Effector memory CD4-positive, alpha-beta T cell (primary cell): ENCODE data around the gene CARD16.

Experiments used
- DNase-seq, 3 donors: peaks; one replicate each; pipeline ENCODE4 v3.0.0-alpha.2; 2020
- H3K27ac ChIP-seq: 2 replicates; pipeline ENCODE4 v1.7.0; 2013; ENCODE audit warnings: mild to moderate bottlenecking, low read length, moderate library complexity; ENCODE audit not compliant: insufficient read depth, poor library complexity, severe bottlenecking
- H3K27me3 ChIP-seq: replicated peaks from 2 replicates; pipeline ENCODE4 v1.7.0; 2013; ENCODE audit warnings: mild to moderate bottlenecking, low read length; ENCODE audit not compliant: insufficient read depth, control insufficient read depth, poor library complexity, severe bottlenecking
- H3K36me3 ChIP-seq: 2 replicates; pipeline ENCODE4 v1.7.0; 2013; ENCODE audit warnings: mild to moderate bottlenecking, low read length, moderate library complexity; ENCODE audit not compliant: control insufficient read depth, insufficient read depth
- H3K4me1 ChIP-seq: 2 replicates; pipeline ENCODE4 v1.7.0; 2013; ENCODE audit warnings: low read length, mild to moderate bottlenecking; ENCODE audit not compliant: control insufficient read depth, insufficient read depth, poor library complexity, severe bottlenecking
- H3K4me3 ChIP-seq: 2 replicates; pipeline ENCODE4 v1.7.0; 2013; ENCODE audit warnings: low read length, low read depth, mild to moderate bottlenecking; ENCODE audit not compliant: insufficient read depth, poor library complexity, severe bottlenecking
- H3K9me3 ChIP-seq: 2 replicates; pipeline ENCODE4 v1.7.0; 2013; ENCODE audit warnings: mild to moderate bottlenecking, low read length, moderate library complexity; ENCODE audit not compliant: control insufficient read depth

The CARD16 gene

DNA sequence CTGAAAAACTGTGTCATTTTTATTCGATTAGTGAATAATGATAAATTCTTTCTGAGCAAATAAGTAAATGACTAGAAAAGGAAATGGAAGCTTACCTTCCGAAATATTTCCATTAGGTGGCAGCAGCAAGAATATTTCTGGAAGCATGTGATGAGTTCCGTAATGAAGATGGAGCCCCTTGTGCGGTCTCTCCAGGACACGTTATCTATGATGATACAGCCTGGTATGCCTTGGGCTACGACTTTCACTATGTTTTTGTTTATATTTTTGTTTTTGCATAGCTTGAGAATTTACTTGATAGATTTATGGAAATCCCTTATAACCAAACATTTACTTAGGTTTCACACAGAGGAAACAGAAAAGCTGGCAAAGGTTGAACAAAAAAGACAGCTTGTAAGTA is 47.8 kb downstream of the CARD16 start:
- H3K9me3 ChIP-seq = no peaks in the 10 kb centered on the region
- no peaks in the 10 kb centered on the region for H3K27me3 ChIP-seq
- DNase-seq = no peak
- no peaks in the 10 kb centered on the region for H3K36me3 ChIP-seq
- H3K4me3 ChIP-seq = no peak overlapping the region
- H3K27ac ChIP-seq = no peak overlapping the region
- peaks cover 4% of the 10 kb centered on the region for H3K4me1 ChIP-seq

DNA sequence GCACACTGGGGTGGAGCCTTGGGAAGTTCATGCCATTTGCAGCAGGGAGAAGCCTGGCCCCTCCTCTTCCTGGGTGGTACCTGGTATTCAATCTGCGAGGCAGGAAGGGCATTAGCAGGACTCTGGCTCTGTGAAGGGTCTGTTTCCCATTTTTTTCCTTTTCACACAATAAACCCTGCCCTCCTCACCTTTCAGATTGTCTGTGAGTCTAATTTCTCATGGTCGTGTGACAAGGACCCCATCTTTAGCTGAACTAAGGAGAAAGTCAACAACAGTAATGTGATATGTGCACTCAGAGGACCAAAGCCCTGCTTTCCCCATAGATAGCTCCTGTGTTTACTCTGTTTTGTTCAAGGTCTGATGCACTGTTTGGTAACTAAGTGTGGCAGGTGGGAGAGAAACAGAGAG is 50.1 kb downstream of the CARD16 start:
- Histone ChIP-seq H3K4me1 (peaks cover 4% of the 10 kb centered on the region), H3K27me3 (no peaks in the 10 kb centered on the region), H3K36me3 (no peaks in the 10 kb centered on the region), H3K4me3 (no peak overlapping the region), H3K27ac (no peak overlapping the region), H3K9me3 (no peaks in the 10 kb centered on the region)
- DNase-seq = no peak

DNA sequence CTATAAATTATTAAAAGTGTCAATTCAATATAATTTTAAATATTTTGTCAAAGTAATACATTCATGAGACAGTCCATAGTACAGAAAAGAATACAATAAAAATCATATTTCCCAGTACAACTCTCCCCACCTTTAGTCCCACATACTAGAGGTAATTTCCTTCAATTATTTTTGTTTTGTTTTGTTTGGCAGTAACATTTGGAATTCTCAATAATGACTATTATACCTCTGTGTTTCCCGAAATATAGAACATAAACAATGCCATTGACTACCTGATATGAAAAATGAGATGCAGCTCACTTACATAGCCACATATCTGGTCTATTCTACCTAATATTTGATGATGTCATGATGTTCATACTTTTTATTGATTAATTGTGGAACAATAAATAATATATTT is 52.4 kb downstream of the CARD16 start:
- DNase-seq = no peak
- Histone ChIP-seq H3K27me3 (no peaks in the 10 kb centered on the region), H3K36me3 (no peaks in the 10 kb centered on the region), H3K27ac (no peak overlapping the region), H3K4me3 (no peak overlapping the region), H3K4me1 (peaks cover 4% of the 10 kb centered on the region), H3K9me3 (no peaks in the 10 kb centered on the region)

DNA sequence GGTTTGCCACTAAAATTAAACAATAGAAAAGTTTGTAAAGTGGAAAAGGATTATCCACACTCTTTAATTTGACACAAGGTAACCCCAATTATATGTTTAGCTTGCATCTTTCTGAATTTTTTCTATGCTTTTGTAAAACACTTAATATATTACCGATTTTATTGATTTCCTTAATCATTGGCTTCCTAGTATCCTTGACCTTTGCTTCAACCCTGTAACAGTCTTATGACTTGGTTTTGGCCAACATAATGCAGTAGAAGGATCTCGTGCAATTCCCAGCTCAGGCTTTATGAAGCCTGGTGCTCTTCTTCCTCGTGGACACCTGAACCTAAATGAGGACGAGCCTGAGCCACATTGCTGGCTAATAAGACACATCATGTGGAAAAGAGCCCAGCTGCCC is 53.1 kb downstream of the CARD16 start:
- Histone ChIP-seq H3K36me3 (no peaks in the 10 kb centered on the region), H3K27ac (no peak overlapping the region), H3K9me3 (no peaks in the 10 kb centered on the region), H3K4me1 (peaks cover 4% of the 10 kb centered on the region), H3K27me3 (no peaks in the 10 kb centered on the region), H3K4me3 (no peak overlapping the region)
- DNase-seq = no peak
